ENCODE measurements around the gene FUT7.

DNA sequence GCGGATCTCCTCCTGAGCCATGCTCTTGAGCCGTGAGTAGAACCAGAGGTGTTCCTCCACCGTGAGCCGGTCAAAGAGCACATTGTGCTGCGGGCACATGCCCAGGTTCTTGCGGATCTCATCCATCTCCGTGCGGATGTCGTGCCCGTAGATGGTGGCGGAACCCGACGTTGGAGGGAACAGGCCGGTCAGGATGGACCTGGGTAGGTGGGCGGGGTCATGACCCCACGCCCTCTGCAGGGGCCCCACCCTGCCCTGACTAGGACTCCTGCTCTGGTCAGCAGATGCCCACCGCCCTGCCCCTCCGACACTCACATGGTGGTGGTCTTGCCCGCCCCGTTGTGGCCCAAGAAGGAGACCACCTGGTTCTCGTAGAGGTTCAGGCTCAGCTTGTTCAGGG is 15.9 kb downstream of the FUT7 start:
- TF ChIP-seq CTCF (conservative IDR thresholded peaks at IDR 0.05 in 1 of 2, IDR thresholded peaks at IDR 0.05 in 1 of 2; ENCODE audit: low read depth in 1 of 2, low read length in 2 of 2) (no peak), EZH2 (IDR thresholded peaks at IDR 0.05; ENCODE audit: low read length, missing control alignments) (no peak)
